ENCODE results near the gene RNF168.
"Not testable (repeated sequence)": the region's sequence is repeated elsewhere in the genome, so short reads cannot be mapped to it uniquely, and the experiment has no call there.

RNF168 gene

GRCh38 chr3:196528639-196529233 lies 25.2 kb upstream of the RNF168 start:
- Histone ChIP-seq H3K36me3 (no peaks in the 10 kb centered on the region), H3K27me3 (ENCODE audit: insufficient read depth, low read depth, severe bottlenecking) (no peaks in the 10 kb centered on the region), H3K4me3 (ENCODE audit: low read depth, low read length) (no peak overlapping the region), H3K27ac (no peak overlapping the region), H3K9me3 (ENCODE audit: severe bottlenecking) (no peaks in the 10 kb centered on the region)
- DNase-seq = no peak
- TF ChIP-seq CTCF (IDR thresholded peaks at IDR 0.05; ENCODE audit: low read depth, low read length) = no peak

- no peaks in the 10 kb centered on the region for H3K9me3 ChIP-seq (ENCODE audit: severe bottlenecking)
- TF ChIP-seq CTCF (IDR thresholded peaks at IDR 0.05; ENCODE audit: low read depth, low read length) = no peak
- H3K27ac ChIP-seq = no peak overlapping the region
- DNase-seq = no peak
- H3K36me3 ChIP-seq = no peaks in the 10 kb centered on the region
- no peak overlapping the region for H3K4me3 ChIP-seq (ENCODE audit: low read depth, low read length)
- no peaks in the 10 kb centered on the region for H3K27me3 ChIP-seq (ENCODE audit: insufficient read depth, low read depth, severe bottlenecking)
These were observed 21.6 kb upstream of the RNF168 start for GRCh38 chr3:196525141-196525540.

GRCh38 chr3:196524527-196524926 lies 21.0 kb upstream of the RNF168 start:
- peak; percentile 15 for DNase-seq
- H3K9me3 ChIP-seq (ENCODE audit: severe bottlenecking) = peaks cover 2% of the 10 kb centered on the region
- TF ChIP-seq CTCF (IDR thresholded peaks at IDR 0.05; ENCODE audit: low read depth, low read length) = peak; percentile 29; the same call in 1 of the 2 replicates
- no peaks in the 10 kb centered on the region for H3K36me3 ChIP-seq
- no peaks in the 10 kb centered on the region for H3K27me3 ChIP-seq (ENCODE audit: insufficient read depth, low read depth, severe bottlenecking)
- H3K4me3 ChIP-seq (ENCODE audit: low read depth, low read length) = no peak overlapping the region
- no peak overlapping the region for H3K27ac ChIP-seq

- Histone ChIP-seq H3K27ac (no peak overlapping the region), H3K4me3 (ENCODE audit: low read depth, low read length) (no peak overlapping the region), H3K36me3 (no peaks in the 10 kb centered on the region), H3K9me3 (ENCODE audit: severe bottlenecking) (peaks cover 5% of the 10 kb centered on the region), H3K27me3 (ENCODE audit: insufficient read depth, low read depth, severe bottlenecking) (no peaks in the 10 kb centered on the region)
- no peak for DNase-seq
- TF ChIP-seq CTCF (IDR thresholded peaks at IDR 0.05; ENCODE audit: low read depth, low read length) = no peak
These were observed 20.3 kb upstream of the RNF168 start for GRCh38 chr3:196523841-196524240.

DNA sequence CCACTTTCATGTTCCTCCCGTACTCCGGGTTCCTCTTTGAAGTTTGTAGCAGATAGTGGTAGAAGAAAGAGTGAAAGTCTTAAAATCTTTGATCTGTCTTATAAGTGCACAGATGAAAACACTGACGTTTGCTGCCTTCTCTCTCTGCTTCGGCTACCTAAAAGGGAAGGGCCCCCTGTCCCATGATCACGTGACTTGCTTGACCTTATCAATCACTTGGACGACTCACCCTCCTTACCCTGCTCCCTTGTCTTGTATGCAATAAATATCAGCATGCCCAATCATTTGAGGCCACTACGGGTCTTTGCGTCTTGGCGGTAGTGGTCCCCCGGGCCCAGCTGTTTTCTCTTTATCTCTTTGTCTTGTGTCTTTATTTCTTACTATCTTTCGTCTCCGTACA lies 17.7 kb upstream of the RNF168 start:
- not testable (repeated sequence) for H3K4me3 ChIP-seq (ENCODE audit: low read depth, low read length); H3K9me3 ChIP-seq (ENCODE audit: severe bottlenecking); H3K36me3 ChIP-seq; DNase-seq; H3K27ac ChIP-seq; H3K27me3 ChIP-seq (ENCODE audit: insufficient read depth, low read depth, severe bottlenecking)

- Histone ChIP-seq H3K27me3 (ENCODE audit: insufficient read depth, low read depth, severe bottlenecking) (no peaks in the 10 kb centered on the region), H3K36me3 (no peaks in the 10 kb centered on the region), H3K4me3 (ENCODE audit: low read depth, low read length) (no peak overlapping the region), H3K9me3 (ENCODE audit: severe bottlenecking) (peaks cover 5% of the 10 kb centered on the region), H3K27ac (no peak overlapping the region)
- no peak for TF ChIP-seq CTCF (IDR thresholded peaks at IDR 0.05; ENCODE audit: low read depth, low read length)
- DNase-seq = peak; percentile 11
These were observed 16.1 kb upstream of the RNF168 start for GRCh38 chr3:196519718-196520082.

Measured in WERI-Rb-1 (cell line).